Stimulated activated CD4-positive, alpha-beta T cell treated with anti-CD3 and anti-CD28 coated beads, Interleukin-1b, Interleukin-23, amount 100 ng/mL, for 48 hours (primary cell): ENCODE results near the gene PTCH2.
A peak's percentile ranks its signal among the peaks of the same experiment; 100 is the strongest.
"Not testable (repeated sequence)": the region's sequence is repeated elsewhere in the genome, so short reads cannot be mapped to it uniquely, and the experiment has no call there.

Experiments used
- DNase-seq: peaks from one replicate; pipeline ENCODE4 v3.0.0-alpha.2; 2020

The PTCH2 gene

GRCh38 chr1:44817771-44818495 is 25.1 kb downstream of the PTCH2 start:
- DNase-seq = no peak

GRCh38 chr1:44817307-44817706 is 25.7 kb downstream of the PTCH2 start:
- no peak for DNase-seq

DNA sequence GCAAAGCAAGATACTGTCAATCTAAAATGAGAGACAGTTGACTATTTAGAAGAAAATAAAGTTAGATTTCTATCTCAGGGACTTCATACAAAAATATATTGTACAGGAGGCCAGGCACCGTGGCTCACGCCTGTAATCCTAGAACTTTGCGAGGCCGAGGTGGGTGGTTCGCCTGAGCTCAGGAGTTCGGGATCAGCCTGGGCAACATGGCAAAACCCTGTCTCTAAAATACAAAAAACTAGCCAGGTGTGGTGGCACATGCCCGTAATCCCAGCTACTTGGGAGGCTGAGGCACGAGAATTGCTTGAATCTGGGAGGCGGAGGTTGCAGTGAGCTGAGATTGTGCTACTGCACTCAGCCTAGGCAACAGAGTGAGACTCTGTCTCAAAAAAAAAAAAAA is 27.1 kb downstream of the PTCH2 start:
- DNase-seq = not testable (repeated sequence)

- no peak for DNase-seq
Measured at GRCh38 chr1:44812822-44813543, 30.1 kb downstream of the PTCH2 start.

GRCh38 chr1:44811234-44811633 is 31.8 kb downstream of the PTCH2 start:
- peak; percentile 0 for DNase-seq

- DNase-seq = not testable (repeated sequence)
Measured at GRCh38 chr1:44810762-44811105, 32.3 kb downstream of the PTCH2 start.

DNA sequence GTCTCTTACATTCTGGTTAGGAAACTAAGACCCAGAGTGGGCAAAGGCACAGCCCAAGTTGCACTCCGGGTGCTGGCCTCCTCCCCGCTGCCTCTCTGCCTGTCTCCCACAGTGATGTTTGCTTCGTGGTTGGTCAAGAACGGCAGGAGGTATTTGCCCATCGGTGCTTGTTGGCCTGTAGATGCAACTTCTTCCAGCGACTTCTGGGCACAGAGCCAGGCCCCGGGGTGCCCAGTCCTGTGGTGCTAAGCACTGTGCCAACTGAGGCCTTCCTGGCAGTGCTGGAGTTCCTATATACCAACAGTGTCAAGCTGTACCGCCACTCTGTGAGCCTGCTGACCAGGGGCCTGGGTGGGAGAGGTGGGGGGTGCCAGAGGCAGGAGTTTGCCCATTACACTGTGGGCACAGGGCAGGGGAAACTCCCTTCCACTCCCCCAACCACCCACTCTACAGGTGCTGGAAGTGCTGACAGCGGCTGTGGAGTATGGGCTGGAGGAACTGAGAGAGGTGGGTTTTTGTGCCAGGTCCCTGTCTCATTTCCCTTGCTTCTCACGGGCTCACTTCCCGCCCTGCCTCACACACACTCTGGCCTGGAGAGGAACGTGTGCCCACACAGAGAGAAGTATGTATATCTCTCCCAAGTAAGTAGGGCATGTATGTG is 32.8 kb downstream of the PTCH2 start:
- peak; percentile 12 for DNase-seq

- DNase-seq = peak; percentile 93
Measured at GRCh38 chr1:44808938-44809917, 33.8 kb downstream of the PTCH2 start.

DNA sequence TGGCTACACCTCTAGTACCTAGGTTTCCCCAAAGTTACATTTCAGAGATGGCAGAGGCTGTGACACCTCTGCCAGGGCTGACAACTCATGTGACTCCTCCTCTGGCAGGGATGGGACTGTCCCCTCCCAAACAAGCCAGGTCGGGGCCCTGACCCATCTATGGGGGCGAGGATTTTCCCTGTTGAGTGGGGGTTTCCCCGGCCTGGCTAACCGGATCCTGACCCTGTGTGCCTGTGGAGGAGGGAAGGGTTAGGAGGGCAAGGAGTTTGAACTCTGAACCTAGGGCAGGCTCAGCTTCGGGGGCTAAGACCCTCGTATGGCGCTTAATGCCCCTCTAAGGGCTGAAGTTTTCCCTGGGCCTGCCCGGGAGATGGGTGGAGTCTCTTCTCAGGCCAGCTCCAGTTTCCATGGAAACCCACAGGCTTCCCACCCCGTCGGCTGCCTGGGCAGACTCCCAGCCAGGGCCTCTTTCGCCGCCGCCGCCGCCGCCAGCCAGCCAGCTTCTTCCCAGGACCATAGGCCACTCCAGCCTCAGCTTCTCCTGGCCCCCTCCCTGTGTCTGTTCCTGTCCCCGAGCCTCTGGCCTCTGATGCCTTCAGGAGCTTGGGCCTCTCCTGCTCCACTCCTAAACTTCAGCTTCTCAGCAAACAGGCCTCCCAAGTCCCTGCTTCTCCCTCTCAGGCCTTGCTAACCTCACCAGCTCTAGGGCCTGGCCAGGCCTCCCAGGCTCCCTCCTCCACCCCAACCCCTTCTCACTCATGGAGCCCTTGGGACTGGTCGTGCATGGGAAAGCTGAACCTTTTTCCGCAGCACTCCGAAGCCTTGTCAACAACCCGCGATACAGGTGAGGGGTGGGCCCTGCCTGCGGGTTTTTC is 34.8 kb downstream of the PTCH2 start, which contains the start of gene BTBD19:
Gene BTBD19, plus strand, starts transcription at position 461 of the 875 bp plus-strand sequence. Its CDS starts 298 bp downstream, at position 759.
- DNase-seq = peak; percentile 86

- DNase-seq = peak; percentile 94
Measured at GRCh38 chr1:44807364-44808062, 35.5 kb downstream of the PTCH2 start.

DNA sequence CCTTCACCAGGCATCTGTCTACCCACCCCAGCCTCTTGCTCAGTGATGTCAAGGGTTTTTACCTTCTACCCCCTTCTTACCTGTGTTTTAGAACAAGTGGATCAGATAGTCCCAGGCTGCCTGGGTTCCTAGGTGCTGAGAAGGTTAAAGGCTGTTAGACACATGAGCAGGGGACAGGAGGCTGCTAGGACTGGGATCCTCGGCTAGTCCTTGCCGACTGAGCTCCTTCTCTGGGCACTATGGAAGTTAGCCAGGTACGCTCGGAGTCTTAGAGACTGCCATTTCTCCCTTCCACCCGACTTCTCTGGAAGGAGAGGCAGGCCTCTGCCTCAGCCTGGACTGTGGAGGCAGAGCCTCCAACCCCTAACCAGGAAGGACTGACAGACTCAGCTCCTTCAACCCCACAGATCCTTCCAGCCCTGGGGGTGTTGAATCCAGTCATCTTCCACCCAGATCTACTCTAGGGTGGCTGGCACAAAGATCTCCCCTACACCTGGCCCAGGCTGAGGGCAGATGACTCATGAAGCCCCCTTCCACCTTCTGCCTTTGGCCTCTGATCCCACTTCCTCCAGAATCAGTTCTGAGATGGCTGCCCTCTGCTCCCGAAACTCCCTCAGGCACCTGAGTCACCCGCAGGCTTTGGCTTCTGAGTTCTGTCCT is 36.2 kb downstream of the PTCH2 start, which contains the start of gene DYNLT4:
Gene DYNLT4, minus strand, starts transcription at position 648 of the 660 bp plus-strand sequence. CDS start 683 bp downstream, outside the sequence.
- DNase-seq = no peak

DNA sequence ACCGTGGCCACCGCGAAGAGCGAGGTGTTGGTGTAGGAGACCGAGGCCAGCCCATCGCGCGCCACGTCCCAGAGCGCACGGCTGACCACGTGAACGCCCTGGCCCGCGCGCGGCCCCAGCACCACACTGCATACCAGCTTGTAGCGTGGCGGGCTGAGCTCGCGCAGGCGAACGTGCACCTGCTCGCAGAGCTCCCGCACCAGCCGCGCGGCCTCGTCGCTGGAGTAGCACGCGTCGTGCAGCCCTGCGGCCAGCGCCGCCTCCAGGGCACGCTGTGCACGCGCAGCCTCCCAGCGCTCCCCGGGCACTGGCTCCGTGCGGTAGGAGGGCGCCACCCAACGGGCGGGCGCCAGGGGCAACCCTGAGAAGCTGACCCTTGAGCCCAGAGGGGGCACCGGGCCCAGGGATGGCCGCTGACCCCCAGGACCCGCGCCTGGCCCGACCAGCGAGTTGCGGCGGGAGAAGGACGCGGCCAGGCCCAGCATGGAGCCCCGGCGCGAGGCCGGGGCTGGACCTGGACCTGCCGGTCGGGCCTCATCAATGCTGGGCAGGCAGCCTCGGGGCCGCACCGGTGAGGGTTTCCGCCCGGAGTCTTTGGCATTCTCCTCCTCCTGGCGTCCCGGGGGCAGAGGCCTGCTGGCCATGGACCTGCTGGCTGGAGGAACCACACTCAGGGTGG is 36.9 kb downstream of the PTCH2 start:
- DNase-seq = no peak

- no peak for DNase-seq
Measured at GRCh38 chr1:44805311-44806024, 37.6 kb downstream of the PTCH2 start.

GRCh38 chr1:44803312-44804095 is 39.5 kb downstream of the PTCH2 start:
- DNase-seq = no peak

GRCh38 chr1:44803062-44803311 is 40.1 kb downstream of the PTCH2 start:
- no peak for DNase-seq

DNA sequence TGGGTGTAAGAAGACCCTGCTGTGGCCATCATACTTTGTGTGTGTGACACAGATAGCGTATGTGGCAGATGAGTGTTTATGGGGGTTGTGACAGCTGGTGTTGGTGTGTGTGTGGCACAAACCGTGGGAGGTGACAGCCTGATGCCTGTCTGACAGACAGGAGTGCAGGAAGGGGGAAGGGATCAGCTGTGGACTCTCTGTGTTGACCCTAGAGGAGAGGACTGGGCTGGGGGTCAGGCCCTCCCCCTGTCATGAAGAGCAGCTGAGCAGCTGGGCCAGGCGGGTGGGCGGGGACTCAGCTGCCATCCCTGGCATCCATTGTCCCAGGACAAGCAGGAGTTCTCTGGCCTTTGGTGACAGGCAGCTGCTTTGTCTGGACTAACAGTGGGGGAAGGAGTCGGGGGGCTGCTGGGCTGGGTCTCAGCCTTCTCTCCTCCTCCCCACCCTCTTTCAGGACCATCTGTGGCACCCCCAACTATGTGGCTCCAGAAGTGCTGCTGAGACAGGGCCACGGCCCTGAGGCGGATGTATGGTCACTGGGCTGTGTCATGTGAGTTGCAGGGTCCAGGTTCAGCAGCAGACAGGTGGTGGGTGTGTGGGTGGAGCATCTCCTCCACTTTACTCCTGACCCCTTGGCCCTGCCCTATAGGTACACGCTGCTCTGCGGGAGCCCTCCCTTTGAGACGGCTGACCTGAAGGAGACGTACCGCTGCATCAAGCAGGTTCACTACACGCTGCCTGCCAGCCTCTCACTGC is 40.6 kb downstream of the PTCH2 start:
- no peak for DNase-seq

DNA sequence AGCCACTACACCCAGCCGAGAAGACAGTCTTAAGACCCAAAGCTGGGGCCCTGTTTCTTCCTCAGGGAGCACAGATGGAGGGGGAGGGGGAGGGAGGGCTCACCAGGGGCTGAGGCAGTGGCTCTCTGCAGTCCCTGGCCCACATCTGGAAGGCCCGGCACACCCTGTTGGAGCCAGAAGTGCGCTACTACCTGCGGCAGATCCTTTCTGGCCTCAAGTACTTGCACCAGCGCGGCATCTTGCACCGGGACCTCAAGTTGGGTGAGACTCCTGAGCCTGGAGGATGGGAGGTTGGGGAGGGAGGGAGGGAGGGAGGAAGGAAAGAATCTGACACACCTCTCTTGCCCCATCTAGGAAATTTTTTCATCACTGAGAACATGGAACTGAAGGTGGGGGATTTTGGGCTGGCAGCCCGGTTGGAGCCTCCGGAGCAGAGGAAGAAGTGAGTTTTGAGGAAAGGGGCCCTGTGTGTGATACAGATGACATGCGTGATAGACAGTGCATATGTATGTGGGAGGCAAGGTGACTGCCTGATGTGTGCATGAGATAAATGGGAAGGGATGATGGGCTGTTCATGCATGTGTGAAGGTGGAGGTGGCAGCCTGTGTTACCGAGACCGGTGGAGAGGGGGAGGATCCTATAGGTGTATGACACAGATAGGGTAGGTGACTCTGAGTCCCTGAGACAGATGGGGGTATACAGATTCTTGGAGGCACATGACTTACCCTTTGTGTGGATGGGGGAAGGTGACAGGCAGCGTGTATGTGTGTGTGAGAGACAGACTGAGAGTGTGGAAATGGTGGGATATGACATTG is 41.4 kb downstream of the PTCH2 start:
- DNase-seq = peak; percentile 53
